Cardiac fibroblast (primary cell): ENCODE results near the gene ZNF607.
"Not testable (repeated sequence)": the region's sequence is repeated elsewhere in the genome, so short reads cannot be mapped to it uniquely, and the experiment has no call there.

Experiments
- DNase-seq, 2 donors: peaks; one replicate each; pipeline versions ENCODE4 v3.0.0 to v3.0.0-alpha.2; 2010; ENCODE audit warnings: low read depth in 2 of 2
- H3K4me3 ChIP-seq, 2 donors: replicated peaks in 1 of 2; 1 replicate in 1 of 2; 2 replicates in 1 of 2; pipeline ENCODE4 v1.5.1; 2011; ENCODE audit warnings: low read depth in 2 of 2, low read length in 2 of 2, mild to moderate bottlenecking in 2 of 2, moderate library complexity in 1 of 2
- TF ChIP-seq, protein P1 (sequence below): IDR thresholded peaks from one replicate; pipeline ENCODE4 v1.5.1; 2011; ENCODE audit warnings: low read depth, mild to moderate bottlenecking, low read length, inconsistent platforms

Gene ZNF607

DNA sequence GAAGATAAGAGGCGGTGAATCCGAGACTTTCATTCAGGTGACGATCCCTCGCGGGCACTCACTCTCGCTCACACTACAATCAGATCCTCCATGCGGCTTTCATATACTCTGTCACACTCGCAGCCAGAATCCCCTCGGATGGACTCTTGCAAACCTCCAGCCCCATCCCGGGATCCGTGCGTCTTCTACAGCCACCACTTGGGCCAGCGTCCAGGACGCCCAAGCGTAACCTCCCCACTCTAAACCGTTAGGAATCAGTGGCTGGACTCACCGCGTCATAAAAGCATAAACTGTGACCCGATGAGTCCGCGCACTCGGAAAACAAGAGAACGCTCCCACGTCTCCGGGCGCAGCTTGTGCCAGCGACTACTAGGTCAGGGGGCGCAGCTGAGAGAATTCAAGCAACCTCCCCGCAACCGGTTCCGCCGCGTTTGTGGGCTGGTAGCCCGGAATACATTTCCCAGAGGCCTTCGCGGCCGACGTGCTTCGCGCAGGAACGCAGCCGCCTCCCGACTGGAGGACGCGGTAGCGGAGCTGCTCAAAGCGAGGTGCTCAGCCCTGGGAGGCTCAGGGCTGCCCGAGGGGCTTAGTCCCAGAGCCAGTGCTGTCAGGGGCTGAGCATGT is 27.6 kb downstream of the ZNF607 start:
- DNase-seq = peak; percentile 86 to 92
- H3K4me3 ChIP-seq = peak overlapping the region; percentile 53 to 63
- TF ChIP-seq, protein P1, sequence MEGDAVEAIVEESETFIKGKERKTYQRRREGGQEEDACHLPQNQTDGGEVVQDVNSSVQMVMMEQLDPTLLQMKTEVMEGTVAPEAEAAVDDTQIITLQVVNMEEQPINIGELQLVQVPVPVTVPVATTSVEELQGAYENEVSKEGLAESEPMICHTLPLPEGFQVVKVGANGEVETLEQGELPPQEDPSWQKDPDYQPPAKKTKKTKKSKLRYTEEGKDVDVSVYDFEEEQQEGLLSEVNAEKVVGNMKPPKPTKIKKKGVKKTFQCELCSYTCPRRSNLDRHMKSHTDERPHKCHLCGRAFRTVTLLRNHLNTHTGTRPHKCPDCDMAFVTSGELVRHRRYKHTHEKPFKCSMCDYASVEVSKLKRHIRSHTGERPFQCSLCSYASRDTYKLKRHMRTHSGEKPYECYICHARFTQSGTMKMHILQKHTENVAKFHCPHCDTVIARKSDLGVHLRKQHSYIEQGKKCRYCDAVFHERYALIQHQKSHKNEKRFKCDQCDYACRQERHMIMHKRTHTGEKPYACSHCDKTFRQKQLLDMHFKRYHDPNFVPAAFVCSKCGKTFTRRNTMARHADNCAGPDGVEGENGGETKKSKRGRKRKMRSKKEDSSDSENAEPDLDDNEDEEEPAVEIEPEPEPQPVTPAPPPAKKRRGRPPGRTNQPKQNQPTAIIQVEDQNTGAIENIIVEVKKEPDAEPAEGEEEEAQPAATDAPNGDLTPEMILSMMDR = no peak

DNA sequence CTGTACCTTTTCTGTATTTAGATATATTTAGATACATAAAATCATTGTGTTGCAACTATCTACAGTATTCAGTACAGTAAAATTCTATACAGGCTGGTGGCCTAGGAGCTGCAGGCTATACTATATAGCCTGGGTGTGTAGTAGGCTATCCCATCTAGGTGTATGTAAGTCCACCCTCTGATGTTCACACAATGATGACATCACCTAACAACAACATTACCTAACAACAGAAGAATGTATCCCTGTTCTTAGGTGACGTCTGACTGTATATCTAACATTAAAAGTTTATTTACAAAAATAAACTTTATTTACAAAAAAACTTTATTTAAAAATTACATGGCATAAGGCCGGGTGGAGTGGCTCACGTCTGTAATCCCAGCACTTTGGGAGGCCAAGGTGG is 36.0 kb downstream of the ZNF607 start:
- TF ChIP-seq, protein P1 = no peak
- no peak overlapping the region for H3K4me3 ChIP-seq
- DNase-seq = no peak

DNA sequence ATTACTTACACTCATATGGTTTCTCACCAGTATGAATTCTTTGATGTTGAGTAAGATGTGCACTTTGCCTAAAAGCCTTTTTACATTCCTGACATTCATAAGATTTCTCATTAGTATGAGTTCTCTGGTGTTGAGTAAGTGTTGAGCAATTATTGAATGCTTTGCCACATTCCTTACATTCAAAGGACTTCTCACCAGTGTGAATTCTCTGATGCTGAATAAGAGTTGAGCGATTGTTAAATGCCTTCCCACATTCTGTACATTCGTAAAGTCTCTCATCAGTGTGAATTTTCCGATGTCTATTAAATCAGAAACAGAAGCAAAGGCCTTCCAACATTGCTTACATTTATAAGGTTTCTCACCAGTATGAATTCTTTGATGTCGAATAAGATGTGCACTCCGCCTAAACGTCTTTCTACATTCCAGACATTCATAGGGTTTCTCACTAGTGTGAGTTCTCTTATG is 50.1 kb downstream of the ZNF607 start:
- no peak overlapping the region for H3K4me3 ChIP-seq
- peak in 1 of 2 donors; percentile 7 for DNase-seq
- TF ChIP-seq, protein P1 = no peak

DNA sequence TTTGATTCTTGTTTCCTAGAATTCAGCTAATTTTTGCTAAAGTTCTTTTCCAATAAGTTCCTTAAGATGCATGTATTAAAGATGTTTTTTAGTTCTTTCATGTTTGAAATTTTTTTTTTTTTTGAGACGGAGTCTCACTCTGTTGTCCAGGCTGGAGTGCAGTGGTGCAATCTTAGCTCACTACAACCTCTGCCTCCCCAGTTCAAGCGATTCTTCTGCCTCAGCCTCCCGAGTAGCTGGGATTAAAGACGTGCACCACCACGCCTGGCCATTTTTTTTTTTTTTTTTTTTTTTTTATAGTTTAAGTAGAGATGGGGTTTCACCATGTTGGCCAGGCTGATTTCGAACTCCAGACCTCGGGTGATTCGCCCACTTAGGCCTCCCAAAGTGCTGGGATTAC is 62.4 kb downstream of the ZNF607 start:
- H3K4me3 ChIP-seq, DNase-seq: not testable (repeated sequence)

DNA sequence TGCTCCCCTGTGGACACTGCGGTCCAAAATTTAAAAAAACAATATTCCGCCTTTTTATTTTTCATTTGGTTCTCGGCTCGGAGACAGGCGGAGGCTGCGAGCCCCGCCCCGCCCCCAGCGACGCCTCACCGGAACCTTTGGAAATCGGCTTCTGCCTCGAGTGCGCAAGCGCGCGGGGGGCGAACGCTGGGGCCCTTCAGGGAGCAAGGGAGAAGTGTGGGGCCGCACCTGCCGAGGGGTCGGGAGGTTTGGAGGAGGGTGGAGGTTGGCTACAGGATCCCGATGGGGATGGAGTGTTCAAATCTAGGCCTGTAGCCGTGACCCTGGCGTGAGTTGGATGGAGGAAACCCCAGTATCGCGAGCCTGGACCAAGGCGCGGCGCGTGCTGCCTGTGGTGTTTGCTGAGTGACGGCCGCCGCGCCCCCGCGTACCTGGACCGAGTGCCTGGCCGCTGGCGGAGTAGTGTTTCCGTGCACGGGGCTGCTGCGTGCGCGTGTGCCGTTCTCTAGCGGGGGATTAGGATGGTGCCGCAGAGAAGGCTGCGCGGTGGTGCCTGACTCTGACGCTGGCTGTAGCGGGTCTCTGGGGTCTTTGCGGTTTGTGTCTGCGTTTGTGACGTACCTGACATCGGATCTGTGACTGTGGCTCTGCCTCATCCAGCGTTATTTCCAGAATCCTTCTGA is 63.7 kb downstream of the ZNF607 start:
- TF ChIP-seq, protein P1 = peak; percentile 3
- DNase-seq = peak; percentile 82 to 87
- peak overlapping the region; percentile 77 to 83 for H3K4me3 ChIP-seq

DNA sequence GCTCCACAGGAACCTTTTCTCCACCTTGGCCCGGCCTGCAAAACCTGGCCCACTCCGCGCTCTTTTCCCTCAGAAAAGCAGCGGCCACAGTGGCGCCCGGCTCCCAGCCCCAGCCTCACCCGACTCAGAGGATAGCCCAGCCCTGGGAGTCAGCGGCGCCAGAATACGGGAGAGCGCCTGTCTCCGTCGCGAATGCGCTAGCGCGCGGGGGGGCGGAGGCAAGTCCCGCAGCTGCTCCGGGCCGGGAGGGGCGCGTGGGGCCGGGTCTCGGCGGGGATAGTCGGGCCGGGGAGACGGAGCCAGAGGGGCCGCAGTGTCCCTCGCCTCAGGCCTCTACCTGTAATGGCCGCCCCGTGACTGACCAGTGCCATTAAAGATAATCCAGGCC is 64.3 kb downstream of the ZNF607 start, which contains the start of gene ZFP30:
ZFP30 (minus strand) TSS at position 165 of the 388 bp plus-strand sequence. CDS start 7,643 bp downstream, outside the sequence.
- TF ChIP-seq, protein P1 = no peak
- H3K4me3 ChIP-seq = peak within 1 kb of the TSS; percentile 77 to 83
- peak; percentile 84 to 90 for DNase-seq

DNA sequence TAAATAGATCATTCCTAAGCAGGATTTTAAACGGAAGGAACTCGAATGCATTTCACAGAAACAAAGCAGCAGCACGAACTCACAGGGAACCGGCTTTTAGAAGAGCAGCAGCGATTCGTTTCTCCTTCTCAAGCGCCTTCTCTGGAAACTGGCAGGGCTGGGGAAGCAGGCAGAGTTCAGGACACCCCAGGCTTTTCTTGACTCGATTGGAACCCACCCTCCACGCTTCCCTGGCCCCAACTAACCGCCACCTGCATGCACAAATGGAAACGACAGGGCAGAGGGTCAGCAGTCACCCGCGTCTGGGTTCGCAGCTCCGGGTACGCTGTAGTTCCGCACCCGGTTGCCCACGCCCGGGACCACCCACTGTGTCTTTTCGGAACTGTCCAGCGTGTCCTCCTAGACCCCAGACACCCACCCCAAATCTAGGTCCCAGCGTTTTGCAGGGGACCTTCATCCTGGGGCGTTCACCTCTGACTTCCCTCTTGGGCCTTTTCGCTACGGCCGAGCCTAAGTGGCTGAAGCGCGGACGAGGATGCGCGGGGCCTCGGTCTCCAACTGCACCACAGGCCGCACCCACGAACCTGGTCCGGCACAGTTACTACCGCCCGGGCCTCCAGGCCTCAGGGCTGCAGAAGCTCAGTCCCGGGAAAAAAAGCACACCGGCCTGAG is 64.8 kb downstream of the ZNF607 start:
- TF ChIP-seq, protein P1 = no peak
- peak; percentile 45 to 51 for DNase-seq
- H3K4me3 ChIP-seq = peak overlapping the region; percentile 77 to 83
